HG03103 (cell line): ENCODE results near the gene TSPAN2.
"Not testable (repeated sequence)": the region's sequence is repeated elsewhere in the genome, so short reads cannot be mapped to it uniquely, and the experiment has no call there.

Experiments
- ATAC-seq: cut with Tn5 transposase; IDR thresholded peaks from one replicate; pipeline ENCODE4 v1.9.1; 2021; ENCODE audit warnings: low read depth; ENCODE audit not compliant: unreplicated experiment

TSPAN2 gene

GRCh38 chr1:115051850-115052249 is 37.5 kb downstream of the TSPAN2 start:
- no peak for ATAC-seq

GRCh38 chr1:115046751-115047150 is 42.6 kb downstream of the TSPAN2 start:
- ATAC-seq, result no peak

GRCh38 chr1:115041654-115042053 is 47.6 kb downstream of the TSPAN2 start:
- ATAC-seq, result no peak

- ATAC-seq, result no peak
These were observed 48.8 kb downstream of the TSPAN2 start for GRCh38 chr1:115040501-115040900.

GRCh38 chr1:115036814-115037507 is 52.3 kb downstream of the TSPAN2 start:
- ATAC-seq, result no peak

GRCh38 chr1:115035652-115036051 is 53.7 kb downstream of the TSPAN2 start:
- no peak for ATAC-seq

- ATAC-seq, result no peak
These were observed 57.7 kb downstream of the TSPAN2 start for GRCh38 chr1:115031595-115031994.

GRCh38 chr1:115029526-115029925 is 59.8 kb downstream of the TSPAN2 start, which contains the start of gene TSHB:
Gene TSHB (plus strand): TSS chr1:115029826. CDS start chr1:115033363, 3,537 bp downstream.
- ATAC-seq, result no peak

- no peak for ATAC-seq
These were observed 65.7 kb downstream of the TSPAN2 start for GRCh38 chr1:115023593-115023992.

GRCh38 chr1:115021145-115021544 is 68.2 kb downstream of the TSPAN2 start:
- no peak for ATAC-seq

GRCh38 chr1:115019549-115019948 is 69.8 kb downstream of the TSPAN2 start:
- not testable (repeated sequence) for ATAC-seq

- no peak for ATAC-seq
These were observed 75.5 kb downstream of the TSPAN2 start for GRCh38 chr1:115013792-115014191.

GRCh38 chr1:115012434-115012833 is 76.9 kb downstream of the TSPAN2 start:
- no peak for ATAC-seq

GRCh38 chr1:115012006-115012405 is 77.3 kb downstream of the TSPAN2 start:
- ATAC-seq, result no peak

GRCh38 chr1:115006191-115006590 is 83.1 kb downstream of the TSPAN2 start:
- no peak for ATAC-seq
